ENCODE measurements around the gene EEF1AKMT2. TPM values are rescaled to one million over a fixed set of nuclear protein-coding genes. Genes with fewer than 3 reads are reported as not detected.
"Not testable (repeated sequence)": the region's sequence is repeated elsewhere in the genome, so short reads cannot be mapped to it uniquely, and the experiment has no call there.

The EEF1AKMT2 gene
- total RNA-seq, 2 donors from 2014 or later, result 22.2 to 25.9 TPM

DNA sequence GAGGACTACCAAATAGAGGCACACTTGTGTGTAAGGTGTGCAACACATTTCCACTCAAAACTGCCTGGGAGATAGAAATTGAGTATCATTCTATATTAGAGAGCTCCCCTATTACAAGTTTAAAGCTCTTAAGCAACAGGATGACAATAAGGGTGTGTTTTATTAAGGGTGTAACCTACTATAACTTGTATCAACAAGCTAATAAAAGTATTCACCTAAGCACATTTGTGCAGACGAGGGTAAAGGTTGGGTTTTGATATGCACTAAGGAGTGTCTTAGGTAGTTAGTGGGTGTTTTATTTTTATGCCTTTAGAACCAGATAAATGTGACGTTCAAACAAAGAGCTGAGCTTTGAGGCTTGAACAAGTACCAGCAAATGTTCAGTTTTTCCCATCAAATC lies 44.7 kb downstream of the EEF1AKMT2 start:
- no peaks in the 10 kb centered on the region for H3K27me3 Mint-ChIP-seq (ENCODE audit: insufficient read depth)
- no peak overlapping the region for H3K27ac ChIP-seq (ENCODE audit: low read depth, low read length)
- H3K4me3 Mint-ChIP-seq, result no peak overlapping the region

DNA sequence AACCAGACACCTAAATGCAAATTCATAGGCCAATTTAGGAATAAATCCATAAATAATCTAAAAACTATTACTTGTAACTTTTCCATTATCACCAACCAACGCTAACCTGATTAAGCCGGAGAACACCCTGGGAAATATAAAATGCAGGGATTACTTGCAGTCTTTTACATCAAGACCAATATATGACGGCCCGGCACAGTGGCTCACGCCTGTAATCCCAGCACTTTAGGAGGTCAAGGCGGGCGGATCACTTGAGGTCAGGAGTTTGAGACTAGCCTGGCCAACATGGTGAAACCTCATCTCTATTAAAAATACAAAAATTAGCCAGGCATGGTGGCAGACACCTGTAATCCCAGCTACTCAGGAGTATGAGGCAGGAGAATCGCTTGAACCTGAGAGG lies 45.2 kb downstream of the EEF1AKMT2 start:
- not testable (repeated sequence) for H3K4me3 ChIP-seq (ENCODE audit: low read length); H3K9me3 ChIP-seq (ENCODE audit: control insufficient read depth, low read length); H3K9ac ChIP-seq (ENCODE audit: extremely low read depth, low read length, poor library complexity, severe bottlenecking); DNase-seq; H3K27me3 ChIP-seq (ENCODE audit: control insufficient read depth, insufficient read depth, low read length, poor library complexity, severe bottlenecking); H3K27ac Mint-ChIP-seq; H3K9me3 Mint-ChIP-seq; H3K27ac ChIP-seq (ENCODE audit: low read depth, low read length); H3K27me3 Mint-ChIP-seq (ENCODE audit: insufficient read depth); H3K4me3 Mint-ChIP-seq
- peaks cover 11% of the 10 kb centered on the region for H3K4me1 ChIP-seq (ENCODE audit: control insufficient read depth, insufficient read depth, low read length)
- Mint-ChIP-seq H3K4me1 (peaks cover 21% of the 10 kb centered on the region), H3K36me3 (ENCODE audit: low read depth) (peaks cover 13% of the 10 kb centered on the region)
- H3K36me3 ChIP-seq (ENCODE audit: control insufficient read depth, insufficient read depth, low read length), result peaks cover 21% of the 10 kb centered on the region
- WGBS, 2 experiments (ENCODE audit: insufficient coverage in 1 of 2, insufficient read length in 1 of 2), result 84 to 92% methylated on average over 5 to 8 of the region's 8 CpGs

More for the DNA sequence above, 44.7 kb downstream of the EEF1AKMT2 start:
- H3K36me3 ChIP-seq (ENCODE audit: control insufficient read depth, insufficient read depth, low read length), result peaks cover 25% of the 10 kb centered on the region
- H3K27ac Mint-ChIP-seq, result no peak overlapping the region
- TF ChIP-seq, protein P1, sequence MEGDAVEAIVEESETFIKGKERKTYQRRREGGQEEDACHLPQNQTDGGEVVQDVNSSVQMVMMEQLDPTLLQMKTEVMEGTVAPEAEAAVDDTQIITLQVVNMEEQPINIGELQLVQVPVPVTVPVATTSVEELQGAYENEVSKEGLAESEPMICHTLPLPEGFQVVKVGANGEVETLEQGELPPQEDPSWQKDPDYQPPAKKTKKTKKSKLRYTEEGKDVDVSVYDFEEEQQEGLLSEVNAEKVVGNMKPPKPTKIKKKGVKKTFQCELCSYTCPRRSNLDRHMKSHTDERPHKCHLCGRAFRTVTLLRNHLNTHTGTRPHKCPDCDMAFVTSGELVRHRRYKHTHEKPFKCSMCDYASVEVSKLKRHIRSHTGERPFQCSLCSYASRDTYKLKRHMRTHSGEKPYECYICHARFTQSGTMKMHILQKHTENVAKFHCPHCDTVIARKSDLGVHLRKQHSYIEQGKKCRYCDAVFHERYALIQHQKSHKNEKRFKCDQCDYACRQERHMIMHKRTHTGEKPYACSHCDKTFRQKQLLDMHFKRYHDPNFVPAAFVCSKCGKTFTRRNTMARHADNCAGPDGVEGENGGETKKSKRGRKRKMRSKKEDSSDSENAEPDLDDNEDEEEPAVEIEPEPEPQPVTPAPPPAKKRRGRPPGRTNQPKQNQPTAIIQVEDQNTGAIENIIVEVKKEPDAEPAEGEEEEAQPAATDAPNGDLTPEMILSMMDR (conservative IDR thresholded peaks at IDR 0.05), result no peak
- no peaks in the 10 kb centered on the region for H3K9me3 ChIP-seq (ENCODE audit: control insufficient read depth, low read length)
- WGBS, 2 experiments (ENCODE audit: insufficient coverage in 1 of 2, insufficient read length in 1 of 2), result 90% methylated on average over 2 of the region's 2 CpGs; no CpG with 5 or more reads in 1 of the 2 experiments
- no peaks in the 10 kb centered on the region for H3K9me3 Mint-ChIP-seq
- no peak overlapping the region for H3K9ac ChIP-seq (ENCODE audit: extremely low read depth, low read length, poor library complexity, severe bottlenecking)
- DNase-seq, result no peak
- H3K36me3 Mint-ChIP-seq (ENCODE audit: low read depth), result peaks cover 15% of the 10 kb centered on the region
- H3K4me1 Mint-ChIP-seq, result peaks cover 17% of the 10 kb centered on the region
- H3K4me1 ChIP-seq (ENCODE audit: control insufficient read depth, insufficient read depth, low read length), result peaks cover 10% of the 10 kb centered on the region
- H3K27me3 ChIP-seq (ENCODE audit: control insufficient read depth, insufficient read depth, low read length, poor library complexity, severe bottlenecking), result no peaks in the 10 kb centered on the region
- no peak overlapping the region for H3K4me3 ChIP-seq (ENCODE audit: low read length)

DNA sequence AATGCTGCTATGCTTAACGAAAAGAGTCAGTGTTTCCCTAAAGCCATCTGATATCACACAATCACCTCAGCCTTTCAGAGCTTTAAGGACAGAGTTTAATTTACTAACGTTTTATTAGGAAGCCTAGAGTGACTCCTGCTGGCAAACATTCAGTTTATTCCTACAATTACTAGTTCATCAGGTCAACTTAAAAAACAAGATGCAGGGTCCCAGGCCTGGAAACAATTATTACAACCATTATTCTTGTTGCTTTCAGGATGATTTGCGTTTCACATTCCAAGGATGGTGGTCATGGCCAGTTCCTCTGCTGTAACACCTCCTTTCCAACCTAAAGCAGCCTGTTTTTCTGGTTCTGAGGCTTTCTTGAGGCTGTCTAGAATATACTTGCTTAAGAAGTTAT lies 46.0 kb downstream of the EEF1AKMT2 start:
- Mint-ChIP-seq H3K27me3 (ENCODE audit: insufficient read depth) (no peaks in the 10 kb centered on the region), H3K4me3 (no peak overlapping the region), H3K36me3 (ENCODE audit: low read depth) (peaks cover 6% of the 10 kb centered on the region), H3K4me1 (peaks cover 28% of the 10 kb centered on the region), H3K27ac (no peak overlapping the region), H3K9me3 (no peaks in the 10 kb centered on the region)
- Histone ChIP-seq H3K9me3 (ENCODE audit: control insufficient read depth, low read length) (no peaks in the 10 kb centered on the region), H3K4me1 (ENCODE audit: control insufficient read depth, insufficient read depth, low read length) (peaks cover 15% of the 10 kb centered on the region), H3K27me3 (ENCODE audit: control insufficient read depth, insufficient read depth, low read length, poor library complexity, severe bottlenecking) (no peaks in the 10 kb centered on the region), H3K36me3 (ENCODE audit: control insufficient read depth, insufficient read depth, low read length) (peaks cover 21% of the 10 kb centered on the region), H3K9ac (ENCODE audit: extremely low read depth, low read length, poor library complexity, severe bottlenecking) (no peak overlapping the region), H3K4me3 (ENCODE audit: low read length) (no peak overlapping the region), H3K27ac (ENCODE audit: low read depth, low read length) (no peak overlapping the region)
- no peak for DNase-seq
- TF ChIP-seq, protein P1 (conservative IDR thresholded peaks at IDR 0.05), result peak; percentile 64
- WGBS, 2 experiments (ENCODE audit: insufficient coverage in 1 of 2, insufficient read length in 1 of 2), result 64 to 90% methylated on average over 2 to 3 of the region's 3 CpGs

DNA sequence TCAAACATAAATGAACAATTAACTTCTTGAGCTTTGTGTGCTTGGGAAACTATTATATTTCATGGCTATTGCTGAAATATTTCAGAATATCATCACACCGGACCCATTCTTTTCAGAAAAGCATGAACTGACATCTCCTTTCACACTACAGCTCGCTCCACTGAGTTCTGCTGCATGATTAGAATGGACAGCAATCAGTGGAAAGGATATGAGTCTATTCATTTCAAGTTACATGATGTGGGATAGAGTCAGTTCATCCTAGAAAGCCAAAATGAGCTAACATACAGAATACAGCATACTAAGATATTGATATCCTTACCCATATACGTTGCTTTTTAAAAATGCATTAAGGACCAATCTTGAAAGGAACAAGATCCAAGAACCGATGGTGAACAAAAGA lies 46.4 kb downstream of the EEF1AKMT2 start:
- H3K9ac ChIP-seq (ENCODE audit: extremely low read depth, low read length, poor library complexity, severe bottlenecking), result peak overlapping the region; percentile 66
- Mint-ChIP-seq H3K27ac (peak overlapping the region; percentile 90), H3K4me1 (peaks cover 32% of the 10 kb centered on the region), H3K4me3 (peak overlapping the region; percentile 84), H3K27me3 (ENCODE audit: insufficient read depth) (no peaks in the 10 kb centered on the region), H3K36me3 (ENCODE audit: low read depth) (peaks cover 6% of the 10 kb centered on the region), H3K9me3 (no peaks in the 10 kb centered on the region)
- H3K9me3 ChIP-seq (ENCODE audit: control insufficient read depth, low read length), result no peaks in the 10 kb centered on the region
- DNase-seq, result no peak
- peak overlapping the region; percentile 75 for H3K4me3 ChIP-seq (ENCODE audit: low read length)
- H3K36me3 ChIP-seq (ENCODE audit: control insufficient read depth, insufficient read depth, low read length), result peaks cover 17% of the 10 kb centered on the region
- no peaks in the 10 kb centered on the region for H3K27me3 ChIP-seq (ENCODE audit: control insufficient read depth, insufficient read depth, low read length, poor library complexity, severe bottlenecking)
- TF ChIP-seq, protein P1 (conservative IDR thresholded peaks at IDR 0.05), result no peak
- H3K4me1 ChIP-seq (ENCODE audit: control insufficient read depth, insufficient read depth, low read length), result peaks cover 16% of the 10 kb centered on the region
- H3K27ac ChIP-seq (ENCODE audit: low read depth, low read length), result no peak overlapping the region
- 85 to 86% methylated on average over 2 to 4 of the region's 4 CpGs for WGBS, 2 experiments (ENCODE audit: insufficient coverage in 1 of 2, insufficient read length in 1 of 2)
